OCI-LY7 (cell line): ENCODE measurements around the gene PTPA. TPM values are rescaled to one million over a fixed set of nuclear protein-coding genes. Genes with fewer than 3 reads are reported as not detected.

ENCODE experiments used
- BruUV-seq: library from RNA; stranded (reverse); fragments of 400-500 nt; replicated peaks from 2 replicates; lab custom pipeline; 2021; lab: Mats Ljungman, UMichigan
- CTCF ChIA-PET: fragments of 300-600 bp; sonication (Branson Sonifier 250); formaldehyde crosslinking; loops from one replicate; lab custom pipeline; 2022; ENCODE audit warnings: antibody characterized with exemption; ENCODE audit not compliant: unreplicated experiment; lab: Charles Lee
- POLR2A ChIA-PET: fragments of 300-600 bp; sonication (Branson Sonifier 250); formaldehyde crosslinking; loops from one replicate; lab custom pipeline; 2022; ENCODE audit warnings: antibody characterized with exemption; lab: Charles Lee
- DNase-seq: peaks from one replicate; pipeline ENCODE4 v3.0.0-alpha.2; 2015; ENCODE audit warnings: low spot score
- H2AFZ ChIP-seq: fragments of 200-600 bp; sonication (generic), shearing (Covaris generic); 2 replicates; pipeline ENCODE4 v1.6.1; 2014; ENCODE audit warnings: mild to moderate bottlenecking, antibody characterized with exemption, low read length, moderate library complexity
- H3K27ac ChIP-seq: fragments of 200-600 bp; sonication (generic); 2 replicates; pipeline ENCODE4 v1.5.1; 2014; ENCODE audit warnings: mixed run types, low read depth, mild to moderate bottlenecking, moderate library complexity, low read length, inconsistent platforms; ENCODE audit not compliant: poor library complexity, severe bottlenecking
- H3K36me3 ChIP-seq: fragments of 200-600 bp; sonication (generic); 2 replicates; pipeline ENCODE4 v1.6.1; 2014; ENCODE audit warnings: mild to moderate bottlenecking, antibody characterized with exemption, low read length, moderate library complexity, mixed read lengths; ENCODE audit not compliant: insufficient read depth
- H3K4me1 ChIP-seq: fragments of 200-600 bp; sonication (generic); 2 replicates; pipeline ENCODE4 v1.5.1; 2014; ENCODE audit warnings: mild to moderate bottlenecking, low read length; ENCODE audit not compliant: insufficient read depth, poor library complexity, severe bottlenecking
- H3K4me2 ChIP-seq: fragments of 200-600 bp; sonication (generic); 2 replicates; pipeline ENCODE4 v1.6.1; 2014; ENCODE audit warnings: mild to moderate bottlenecking, low read length
- H3K4me3 ChIP-seq: fragments of 200-600 bp; sonication (generic); 2 replicates; pipeline ENCODE4 v1.5.1; 2014; ENCODE audit warnings: mild to moderate bottlenecking, low read depth, low read length; ENCODE audit not compliant: poor library complexity, severe bottlenecking
- H3K79me2 ChIP-seq: fragments of 200-600 bp; sonication (generic); 2 replicates; pipeline ENCODE4 v1.6.1; 2016; ENCODE audit warnings: low read depth, mild to moderate bottlenecking, low read length, moderate library complexity, mixed read lengths; ENCODE audit not compliant: insufficient read depth
- H3K9me2 ChIP-seq: fragments of 200-600 bp; sonication (generic); 2 replicates; pipeline ENCODE4 v1.6.1; 2016; ENCODE audit warnings: mild to moderate bottlenecking, low read length, mixed read lengths; ENCODE audit not compliant: insufficient read depth
- H3K9me3 ChIP-seq: fragments of 200-600 bp; sonication (generic); 2 replicates; pipeline ENCODE4 v1.6.1; 2014; ENCODE audit warnings: mild to moderate bottlenecking, mixed run types, low read length, mixed read lengths
- H4K20me1 ChIP-seq: fragments of 200-600 bp; sonication (generic); 2 replicates; pipeline ENCODE4 v1.6.1; 2014; ENCODE audit warnings: mild to moderate bottlenecking, antibody characterized with exemption, low read length, moderate library complexity, mixed read lengths; ENCODE audit not compliant: insufficient read depth
- EZH2phosphoT487 ChIP-seq: fragments of 200-600 bp; sonication (generic); IDR thresholded peaks from 2 replicates; pipeline ENCODE4 v1.6.1; 2018; ENCODE audit warnings: low read depth, borderline replicate concordance, mild to moderate bottlenecking, mixed run types, antibody characterized with exemption, low read length, moderate library complexity, mixed read lengths
- intact Hi-C: fragments of 100-400 bp; cut with micrococcal nuclease; formaldehyde crosslinking; loops from one replicate; pipeline ENCODE4 v1.10.0; 2022; ENCODE audit not compliant: unreplicated experiment
- total RNA-seq, 2 experiments: library from RNA; depleted of rRNA in 1 of 2; stranded (reverse); fragments of >200 nt in 1 of 2; shearing (Covaris generic) in 1 of 2; gene quantifications; 2 replicates each; pipeline ENCODE4 v1.2.3, GENCODE V29; 2014 to 2022
- TF ChIP-seq, protein P1 (sequence below): fragments of 200-600 bp; sonication (generic); conservative IDR thresholded peaks from 2 replicates; pipeline ENCODE4 v1.5.1; 2014; ENCODE audit warnings: mild to moderate bottlenecking, antibody characterized with exemption, low read length, moderate library complexity, mixed read lengths

Gene PTPA
- total RNA-seq, 2 experiments from 2014 or later, result 106 to 111 TPM

- intact Hi-C loops, result no loop called here
- Histone ChIP-seq H4K20me1 (no peaks in the 10 kb centered on the region), H3K4me3 (no peak overlapping the region), H3K4me1 (no peaks in the 10 kb centered on the region), H2AFZ (no peak overlapping the region), H3K27ac (no peak overlapping the region), H3K9me3 (no peaks in the 10 kb centered on the region), H3K4me2 (no peak overlapping the region), H3K9me2 (no peaks in the 10 kb centered on the region), H3K79me2 (no peaks in the 10 kb centered on the region), H3K36me3 (peaks cover 73% of the 10 kb centered on the region)
- no peak for DNase-seq
- ChIA-PET POLR2A (interaction anchor here (0.6 kb wide), 1 partner anchor 261 kb away, joined by 5 read pairs; no protein-coding TSS in a partner anchor), CTCF (no interaction called here)
- TF ChIP-seq, protein P1, sequence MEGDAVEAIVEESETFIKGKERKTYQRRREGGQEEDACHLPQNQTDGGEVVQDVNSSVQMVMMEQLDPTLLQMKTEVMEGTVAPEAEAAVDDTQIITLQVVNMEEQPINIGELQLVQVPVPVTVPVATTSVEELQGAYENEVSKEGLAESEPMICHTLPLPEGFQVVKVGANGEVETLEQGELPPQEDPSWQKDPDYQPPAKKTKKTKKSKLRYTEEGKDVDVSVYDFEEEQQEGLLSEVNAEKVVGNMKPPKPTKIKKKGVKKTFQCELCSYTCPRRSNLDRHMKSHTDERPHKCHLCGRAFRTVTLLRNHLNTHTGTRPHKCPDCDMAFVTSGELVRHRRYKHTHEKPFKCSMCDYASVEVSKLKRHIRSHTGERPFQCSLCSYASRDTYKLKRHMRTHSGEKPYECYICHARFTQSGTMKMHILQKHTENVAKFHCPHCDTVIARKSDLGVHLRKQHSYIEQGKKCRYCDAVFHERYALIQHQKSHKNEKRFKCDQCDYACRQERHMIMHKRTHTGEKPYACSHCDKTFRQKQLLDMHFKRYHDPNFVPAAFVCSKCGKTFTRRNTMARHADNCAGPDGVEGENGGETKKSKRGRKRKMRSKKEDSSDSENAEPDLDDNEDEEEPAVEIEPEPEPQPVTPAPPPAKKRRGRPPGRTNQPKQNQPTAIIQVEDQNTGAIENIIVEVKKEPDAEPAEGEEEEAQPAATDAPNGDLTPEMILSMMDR, result no peak
- no peak for TF ChIP-seq EZH2phosphoT487
- no TSS peak for BruUV-seq
Observed at GRCh38 chr9:129124506-129125069, 13.4 kb downstream of the PTPA start.

DNA sequence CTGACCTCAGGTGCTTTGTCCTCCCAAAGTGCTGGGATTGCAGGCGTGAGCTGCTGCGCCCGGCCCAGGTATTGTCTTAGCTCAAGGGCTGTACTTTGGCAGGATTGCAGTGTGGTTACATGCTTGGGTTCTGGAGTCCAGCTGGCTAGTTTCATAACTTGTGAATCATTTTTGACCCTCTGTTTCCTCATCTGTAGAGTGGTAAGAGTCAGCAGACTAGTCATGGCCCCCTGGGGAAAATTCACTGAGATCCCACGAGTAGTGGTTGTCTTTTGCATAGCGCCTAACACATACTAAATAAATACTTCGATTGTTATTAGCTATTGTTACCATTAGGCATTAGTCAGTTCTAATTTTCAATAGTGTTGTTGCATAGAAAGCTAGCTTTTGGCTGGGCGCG is 14.3 kb downstream of the PTPA start:
- H3K4me1 ChIP-seq, result no peaks in the 10 kb centered on the region
- H3K4me2 ChIP-seq, result no peak overlapping the region
- DNase-seq, result no peak
- H3K9me3 ChIP-seq, result no peaks in the 10 kb centered on the region
- POLR2A ChIA-PET, result interaction anchor here (1.0 kb wide), 1 partner anchor 14 kb away, joined by 3 read pairs; the partner anchor contains the start of gene PTPA
- CTCF ChIA-PET, result no interaction called here
- no peak overlapping the region for H3K4me3 ChIP-seq
- H3K36me3 ChIP-seq, result peaks cover 80% of the 10 kb centered on the region
- no peaks in the 10 kb centered on the region for H3K79me2 ChIP-seq
- no peak overlapping the region for H3K27ac ChIP-seq
- H3K9me2 ChIP-seq, result no peaks in the 10 kb centered on the region
- TF ChIP-seq, protein P1, result no peak
- TF ChIP-seq EZH2phosphoT487, result no peak
- no TSS peak for BruUV-seq
- intact Hi-C loops, result no loop called here
- no peaks in the 10 kb centered on the region for H4K20me1 ChIP-seq
- H2AFZ ChIP-seq, result no peak overlapping the region

- DNase-seq, result no peak
- Histone ChIP-seq H3K4me1 (no peaks in the 10 kb centered on the region), H3K27ac (no peak overlapping the region), H4K20me1 (no peaks in the 10 kb centered on the region), H3K9me3 (no peaks in the 10 kb centered on the region), H3K4me2 (no peak overlapping the region), H3K79me2 (no peaks in the 10 kb centered on the region), H2AFZ (no peak overlapping the region), H3K9me2 (no peaks in the 10 kb centered on the region), H3K4me3 (no peak overlapping the region), H3K36me3 (peaks cover 80% of the 10 kb centered on the region)
- TF ChIP-seq, protein P1, result no peak
- no peak for TF ChIP-seq EZH2phosphoT487
- no TSS peak for BruUV-seq
- ChIA-PET CTCF (interaction anchor here (0.5 kb wide), 1 partner anchor 16 kb away, joined by 3 read pairs; no protein-coding TSS in a partner anchor), POLR2A (no interaction called here)
- intact Hi-C loops, result no loop called here
Observed at GRCh38 chr9:129126749-129127618, 15.8 kb downstream of the PTPA start.
